Endothelial cell (in vitro differentiated cells): ENCODE measurements around the gene TAS1R1. TPM values are rescaled to one million over a fixed set of nuclear protein-coding genes. Genes with fewer than 3 reads are reported as not detected.

Experiments
- DNase-seq: peaks from one replicate; pipeline ENCODE4 v3.0.0; 2021; ENCODE audit warnings: low spot score
- H3K27ac Mint-ChIP-seq: one replicate; pipeline ENCODE4 v1.8.0; 2021; ENCODE audit warnings: mixed read lengths, inconsistent platforms; ENCODE audit not compliant: unreplicated experiment
- H3K27me3 Mint-ChIP-seq: one replicate; pipeline ENCODE4 v1.8.0; 2021; ENCODE audit warnings: mild to moderate bottlenecking, moderate library complexity, mixed read lengths, inconsistent platforms; ENCODE audit not compliant: unreplicated experiment
- H3K36me3 Mint-ChIP-seq: one replicate; pipeline ENCODE4 v1.8.0; 2021; ENCODE audit warnings: mild to moderate bottlenecking, low read depth, mixed read lengths, inconsistent platforms; ENCODE audit not compliant: unreplicated experiment
- H3K4me1 Mint-ChIP-seq: one replicate; pipeline ENCODE4 v1.8.0; 2021; ENCODE audit warnings: mild to moderate bottlenecking, mixed read lengths, inconsistent platforms; ENCODE audit not compliant: unreplicated experiment
- H3K4me3 Mint-ChIP-seq: one replicate; pipeline ENCODE4 v1.8.0; 2021; ENCODE audit warnings: mild to moderate bottlenecking, mixed read lengths, inconsistent platforms; ENCODE audit not compliant: unreplicated experiment
- H3K9me3 Mint-ChIP-seq: one replicate; pipeline ENCODE4 v1.8.0; 2021; ENCODE audit warnings: mixed read lengths, inconsistent platforms; ENCODE audit not compliant: unreplicated experiment
- total RNA-seq: library from RNA; stranded (reverse); fragmentation: NEBNext Ultra II Directional; extraction: Animal tissue kit (Norgen Biotek cat#: 25700); gene quantifications from one replicate; pipeline ENCODE4 v1.2.1, GENCODE V29; 2021; ENCODE audit not compliant: unreplicated experiment
- TF ChIP-seq, protein P1 (sequence below): fragments of 200-600 bp; sonication (generic); IDR thresholded peaks from one replicate; pipeline ENCODE4 v1.5.0; 2021; ENCODE audit warnings: antibody characterized with exemption; ENCODE audit not compliant: unreplicated experiment

TAS1R1 gene
- total RNA-seq, 1 donor from 2014 or later = not detected

GRCh38 chr1:6592441-6592840, 37.3 kb downstream of the TAS1R1 start:
- peaks cover 6% of the 10 kb centered on the region for H3K36me3 Mint-ChIP-seq
- no peak overlapping the region for H3K27ac Mint-ChIP-seq
- no peak for DNase-seq
- H3K27me3 Mint-ChIP-seq = peaks cover 8% of the 10 kb centered on the region
- TF ChIP-seq, protein P1, sequence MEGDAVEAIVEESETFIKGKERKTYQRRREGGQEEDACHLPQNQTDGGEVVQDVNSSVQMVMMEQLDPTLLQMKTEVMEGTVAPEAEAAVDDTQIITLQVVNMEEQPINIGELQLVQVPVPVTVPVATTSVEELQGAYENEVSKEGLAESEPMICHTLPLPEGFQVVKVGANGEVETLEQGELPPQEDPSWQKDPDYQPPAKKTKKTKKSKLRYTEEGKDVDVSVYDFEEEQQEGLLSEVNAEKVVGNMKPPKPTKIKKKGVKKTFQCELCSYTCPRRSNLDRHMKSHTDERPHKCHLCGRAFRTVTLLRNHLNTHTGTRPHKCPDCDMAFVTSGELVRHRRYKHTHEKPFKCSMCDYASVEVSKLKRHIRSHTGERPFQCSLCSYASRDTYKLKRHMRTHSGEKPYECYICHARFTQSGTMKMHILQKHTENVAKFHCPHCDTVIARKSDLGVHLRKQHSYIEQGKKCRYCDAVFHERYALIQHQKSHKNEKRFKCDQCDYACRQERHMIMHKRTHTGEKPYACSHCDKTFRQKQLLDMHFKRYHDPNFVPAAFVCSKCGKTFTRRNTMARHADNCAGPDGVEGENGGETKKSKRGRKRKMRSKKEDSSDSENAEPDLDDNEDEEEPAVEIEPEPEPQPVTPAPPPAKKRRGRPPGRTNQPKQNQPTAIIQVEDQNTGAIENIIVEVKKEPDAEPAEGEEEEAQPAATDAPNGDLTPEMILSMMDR = no peak
- H3K4me3 Mint-ChIP-seq = no peak overlapping the region
- no peaks in the 10 kb centered on the region for H3K4me1 Mint-ChIP-seq
- no peaks in the 10 kb centered on the region for H3K9me3 Mint-ChIP-seq

DNA sequence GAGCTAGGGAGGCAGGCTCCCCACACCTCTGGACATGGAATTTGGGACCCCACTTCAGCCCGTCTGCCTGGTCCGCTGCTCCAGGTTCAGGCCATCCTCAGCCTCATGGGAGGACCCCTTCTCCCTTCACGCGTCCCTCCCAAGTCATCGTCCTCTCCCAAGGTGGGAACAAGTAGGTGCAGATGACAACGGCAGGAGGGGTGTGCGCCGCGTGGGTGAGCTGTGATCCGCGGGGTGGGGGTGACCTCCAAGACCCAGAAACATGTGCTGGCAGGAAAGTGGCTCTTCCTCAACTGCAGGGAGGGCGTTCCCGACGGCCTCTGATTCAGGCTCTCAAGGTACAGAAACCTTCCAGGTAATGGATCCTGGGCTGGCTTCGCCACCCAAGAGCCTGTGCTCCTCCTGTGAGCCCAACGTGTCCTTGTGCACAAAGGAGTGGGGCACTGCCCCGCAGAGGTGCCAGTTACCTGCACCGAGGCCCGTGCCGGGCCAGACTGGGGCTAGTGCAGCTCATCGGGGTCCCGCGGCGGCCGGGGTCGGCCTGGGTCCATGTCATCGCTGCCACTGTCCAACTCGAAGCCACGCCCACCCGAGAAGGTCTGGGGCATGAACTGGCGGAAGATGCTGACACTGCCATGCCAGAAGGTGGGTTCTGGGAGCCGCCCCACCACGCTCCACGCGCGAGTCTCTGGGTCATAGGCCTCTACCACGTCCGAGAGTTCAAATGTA, 37.9 kb downstream of the TAS1R1 start:
- H3K36me3 Mint-ChIP-seq = peaks cover 6% of the 10 kb centered on the region
- H3K27me3 Mint-ChIP-seq = peaks cover 8% of the 10 kb centered on the region

DNA sequence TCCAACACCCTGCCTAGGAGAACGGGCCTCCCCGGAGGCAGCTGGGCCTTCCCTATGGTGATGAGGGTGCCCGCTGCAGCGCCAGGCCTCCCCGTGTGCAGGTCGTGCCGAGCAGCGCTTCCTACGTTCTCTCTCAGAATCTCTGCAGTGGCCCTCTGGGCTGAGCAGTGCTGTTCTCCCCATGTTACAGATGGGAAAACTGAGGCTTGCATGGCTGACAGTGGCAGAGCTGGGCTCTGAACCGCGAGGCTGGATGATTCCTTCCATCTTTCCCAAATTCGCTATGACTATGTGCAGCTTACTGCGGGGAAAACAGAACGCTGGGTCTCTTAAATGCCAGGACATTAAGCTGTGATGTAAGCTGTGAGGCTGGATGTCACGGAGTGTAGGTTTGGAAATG, 38.7 kb downstream of the TAS1R1 start:
- TF ChIP-seq, protein P1 = no peak
- H3K36me3 Mint-ChIP-seq = peaks cover 6% of the 10 kb centered on the region
- no peaks in the 10 kb centered on the region for H3K4me1 Mint-ChIP-seq
- DNase-seq = no peak
- H3K4me3 Mint-ChIP-seq = peak overlapping the region; percentile 40
- no peak overlapping the region for H3K27ac Mint-ChIP-seq
- H3K9me3 Mint-ChIP-seq = no peaks in the 10 kb centered on the region
- H3K27me3 Mint-ChIP-seq = peaks cover 7% of the 10 kb centered on the region

More for the DNA sequence above, 37.9 kb downstream of the TAS1R1 start:
- H3K9me3 Mint-ChIP-seq = no peaks in the 10 kb centered on the region
- H3K27ac Mint-ChIP-seq = no peak overlapping the region
- TF ChIP-seq, protein P1 = no peak
- H3K4me1 Mint-ChIP-seq = no peaks in the 10 kb centered on the region
- no peak for DNase-seq
- H3K4me3 Mint-ChIP-seq = no peak overlapping the region

DNA sequence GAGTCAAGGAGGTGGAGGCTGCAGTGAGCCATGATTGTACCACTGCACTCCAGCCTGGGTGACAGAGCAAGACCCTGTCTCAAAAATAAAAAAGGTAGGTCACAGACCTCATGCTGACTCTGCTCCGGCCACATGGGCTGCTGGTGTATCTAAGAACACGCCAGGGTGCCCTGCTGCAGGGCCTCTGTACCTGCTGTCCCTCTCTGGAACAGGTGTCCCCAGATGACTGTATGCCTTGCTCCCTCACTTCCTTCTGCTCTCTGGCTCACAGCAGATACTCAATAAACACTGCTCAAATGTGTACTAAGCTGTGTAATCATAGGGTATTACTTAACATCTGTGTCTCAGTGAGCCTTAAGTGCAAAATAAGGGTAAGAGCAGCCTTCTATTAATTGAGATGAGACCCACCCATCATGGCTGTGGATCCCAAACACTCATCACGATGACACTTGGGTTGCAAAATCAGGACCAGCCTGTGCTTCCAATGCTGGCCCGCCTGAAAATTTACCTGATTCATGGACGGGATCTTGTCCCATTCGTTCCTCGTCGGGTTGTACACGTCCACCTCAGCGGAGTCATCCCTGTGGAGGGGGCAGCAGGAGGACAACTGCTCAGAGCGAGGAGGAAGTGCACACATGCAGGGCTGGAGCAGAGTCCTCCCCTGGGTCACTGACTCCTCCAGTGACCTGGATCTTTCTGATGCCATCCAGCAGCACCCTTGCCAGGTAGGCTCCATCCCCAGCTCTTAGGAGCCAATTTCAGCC, 40.1 kb downstream of the TAS1R1 start:
- Mint-ChIP-seq H3K4me1 (peaks cover 2% of the 10 kb centered on the region), H3K9me3 (no peaks in the 10 kb centered on the region), H3K36me3 (peaks cover 6% of the 10 kb centered on the region), H3K4me3 (no peak overlapping the region), H3K27ac (no peak overlapping the region), H3K27me3 (peaks cover 3% of the 10 kb centered on the region)
- TF ChIP-seq, protein P1 = no peak
- no peak for DNase-seq

DNA sequence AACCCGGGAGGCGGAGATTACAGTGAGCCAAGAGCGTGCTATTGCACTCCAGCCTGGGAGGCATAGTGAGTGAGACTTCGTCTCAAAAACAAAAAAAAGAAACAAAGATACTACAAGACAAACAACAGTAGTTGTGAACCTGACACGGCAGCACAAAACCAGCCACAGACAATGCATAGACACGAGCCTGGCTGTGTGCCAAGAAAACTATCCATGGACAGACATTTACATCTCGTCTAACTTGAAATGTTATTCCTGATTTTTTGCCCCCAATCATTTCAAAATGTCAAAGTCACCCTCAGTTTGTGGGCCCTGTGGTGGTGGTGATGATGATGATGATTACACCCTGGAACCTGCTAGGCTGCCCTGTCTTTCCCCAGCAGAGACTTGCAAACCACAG, 41.2 kb downstream of the TAS1R1 start:
- H3K36me3 Mint-ChIP-seq = peaks cover 6% of the 10 kb centered on the region
- peaks cover 4% of the 10 kb centered on the region for H3K27me3 Mint-ChIP-seq
- H3K4me3 Mint-ChIP-seq = peak overlapping the region; percentile 31
- TF ChIP-seq, protein P1 = no peak
- no peak overlapping the region for H3K27ac Mint-ChIP-seq
- H3K4me1 Mint-ChIP-seq = peaks cover 7% of the 10 kb centered on the region
- DNase-seq = no peak
- no peaks in the 10 kb centered on the region for H3K9me3 Mint-ChIP-seq
